B cell (primary cell): ENCODE results near the gene STX11.

Experiments
- CTCF ChIP-seq: fragments of 200-600 bp; IDR thresholded peaks from one replicate; pipeline ENCODE4 v1.8.0; 2022; ENCODE audit warnings: antibody characterized with exemption, mild to moderate bottlenecking
- EZH2 ChIP-seq: IDR thresholded peaks from 2 replicates; pipeline ENCODE4 v1.6.1; 2012; ENCODE audit warnings: borderline replicate concordance, low read depth, mild to moderate bottlenecking, moderate library complexity, low read length; ENCODE audit not compliant: insufficient read depth, poor library complexity, severe bottlenecking

- TF ChIP-seq EZH2 = no peak
- TF ChIP-seq CTCF = no peak
Observed at GRCh38 chr6:144159742-144160141, 9.4 kb downstream of the STX11 start.
